ENCODE data around the gene COL25A1.
"Not testable (repeated sequence)": the region's sequence is repeated elsewhere in the genome, so short reads cannot be mapped to it uniquely, and the experiment has no call there.

COL25A1 gene

GRCh38 chr4:109163493-109163892 lies 139.0 kb downstream of the COL25A1 start:
- DNase-seq, result no peak

GRCh38 chr4:109162759-109163158 lies 139.7 kb downstream of the COL25A1 start:
- DNase-seq, result no peak

GRCh38 chr4:109160494-109160893 lies 142.0 kb downstream of the COL25A1 start:
- DNase-seq, result no peak

- no peak for DNase-seq
These were observed 144.8 kb downstream of the COL25A1 start for GRCh38 chr4:109157696-109158095.

- DNase-seq, result no peak
These were observed 145.3 kb downstream of the COL25A1 start for GRCh38 chr4:109157205-109157604.

- no peak for DNase-seq
These were observed 146.1 kb downstream of the COL25A1 start for GRCh38 chr4:109156356-109156755.

DNA sequence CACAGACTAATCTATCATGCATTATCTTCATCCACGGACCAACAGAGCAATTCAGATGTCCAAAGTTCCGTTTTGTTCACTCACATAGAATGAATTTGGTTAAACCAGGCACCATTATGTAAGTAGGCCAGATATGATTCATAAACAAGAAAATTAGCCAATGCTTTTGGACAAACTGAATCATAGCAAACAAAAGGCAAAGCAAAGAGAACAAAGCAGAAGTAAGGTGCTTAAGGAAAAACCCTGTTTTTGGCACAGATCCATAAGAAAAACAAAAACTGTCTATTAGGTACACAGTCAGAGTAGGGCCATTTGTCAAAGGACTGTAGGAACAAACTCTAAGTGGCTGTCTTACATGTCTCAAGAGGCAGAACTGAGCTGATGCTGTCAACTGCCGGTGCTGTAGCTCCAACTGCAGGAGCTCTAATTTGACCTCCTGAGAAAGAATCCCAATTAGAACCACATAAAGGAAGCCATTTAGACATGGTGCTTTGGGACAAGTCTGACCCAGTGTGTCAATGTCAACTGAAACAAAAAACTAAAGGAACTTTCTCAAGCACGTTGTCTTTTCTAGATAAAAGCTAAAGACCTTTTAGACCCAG lies 146.7 kb downstream of the COL25A1 start:
- DNase-seq, result no peak

GRCh38 chr4:109155084-109155483 lies 147.4 kb downstream of the COL25A1 start:
- no peak for DNase-seq

- DNase-seq, result no peak
These were observed 148.0 kb downstream of the COL25A1 start for GRCh38 chr4:109154424-109154823.

GRCh38 chr4:109149836-109150235 lies 152.6 kb downstream of the COL25A1 start:
- no peak for DNase-seq

DNA sequence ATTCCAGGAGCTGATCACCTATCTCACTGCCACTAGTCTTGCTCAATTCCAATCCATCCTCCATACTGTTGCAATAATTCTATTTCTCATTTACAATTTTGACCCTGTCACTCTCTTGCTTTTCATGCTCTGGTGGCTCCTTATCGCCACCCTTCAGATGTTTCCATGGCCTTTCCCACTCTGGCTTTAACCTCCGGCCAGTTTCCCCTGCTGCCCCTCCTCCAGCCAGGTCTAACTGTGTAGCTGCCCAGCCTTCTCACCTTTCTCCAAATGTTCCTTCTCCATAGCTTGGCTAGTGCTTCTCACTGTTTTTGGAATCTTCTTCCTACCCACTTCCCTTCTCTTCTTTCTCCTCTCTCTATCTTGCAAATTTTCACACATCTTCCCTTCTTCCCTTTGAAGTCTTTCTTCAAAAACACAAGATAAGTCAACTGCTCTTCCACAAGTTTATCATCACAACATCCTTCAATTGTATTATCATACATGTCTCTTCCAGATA lies 153.8 kb downstream of the COL25A1 start:
- DNase-seq, result no peak

DNA sequence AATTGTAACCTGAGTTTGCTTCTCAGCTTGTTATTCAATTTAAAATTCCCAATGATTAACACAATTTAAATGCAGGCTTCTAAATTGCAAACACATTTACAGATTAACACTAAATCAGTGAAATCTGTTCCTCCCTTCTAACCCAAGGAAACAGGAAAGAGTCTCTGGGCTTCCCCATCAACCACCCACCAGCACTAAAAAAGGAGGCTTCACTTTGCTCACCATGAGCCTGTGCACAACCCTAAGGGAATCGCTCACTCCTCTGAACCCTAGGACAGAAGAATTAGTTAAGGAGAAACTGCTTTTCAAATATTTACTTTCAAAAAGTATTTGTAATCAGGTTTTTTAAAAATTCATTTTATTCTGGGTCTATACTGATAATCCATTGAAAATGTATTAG lies 155.3 kb downstream of the COL25A1 start:
- DNase-seq, result no peak

- DNase-seq, result no peak
These were observed 156.0 kb downstream of the COL25A1 start for GRCh38 chr4:109146499-109146898.

DNA sequence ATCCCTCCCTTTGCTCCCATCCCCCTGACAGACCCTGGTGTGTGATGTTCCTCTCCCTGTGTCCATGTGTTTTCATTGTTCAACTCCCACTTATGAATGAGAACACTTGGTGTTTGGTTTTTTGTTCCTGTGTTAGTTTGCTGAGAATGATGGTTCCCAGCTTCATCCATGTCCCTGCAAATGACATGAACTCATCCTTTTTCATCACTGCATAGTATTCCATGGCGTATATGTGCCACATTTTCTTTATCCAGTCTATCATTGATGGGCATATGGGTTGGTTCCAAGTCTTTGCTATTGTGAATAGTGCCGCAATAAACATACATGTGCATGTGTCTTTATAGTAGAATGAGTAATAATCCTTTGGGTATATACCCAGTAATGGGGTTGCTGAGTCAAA lies 164.3 kb downstream of the COL25A1 start:
- not testable (repeated sequence) for DNase-seq

DNA sequence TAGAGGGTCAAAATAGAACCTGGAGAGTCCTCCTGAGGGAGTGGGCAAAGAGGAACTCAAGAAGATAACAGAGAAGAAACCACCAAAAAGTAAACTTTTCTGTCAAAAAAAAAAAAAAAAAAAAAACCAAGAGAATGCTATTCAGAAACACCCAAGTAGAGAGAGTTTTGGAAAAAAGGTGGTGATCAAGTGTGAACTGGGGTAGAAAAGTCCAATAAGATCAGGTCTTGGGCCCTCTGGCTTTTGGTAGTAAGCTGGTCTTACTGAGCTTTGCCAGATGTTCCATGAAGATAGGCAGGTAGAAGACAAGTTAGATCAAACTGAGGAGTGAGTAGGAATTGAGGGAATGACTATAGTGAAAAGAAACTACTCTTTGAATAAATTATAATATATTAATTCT lies 167.5 kb downstream of the COL25A1 start:
- DNase-seq, result no peak

GRCh38 chr4:109134268-109134667 lies 168.2 kb downstream of the COL25A1 start:
- DNase-seq, result no peak

GRCh38 chr4:109131559-109131958 lies 170.9 kb downstream of the COL25A1 start:
- no peak for DNase-seq

DNA sequence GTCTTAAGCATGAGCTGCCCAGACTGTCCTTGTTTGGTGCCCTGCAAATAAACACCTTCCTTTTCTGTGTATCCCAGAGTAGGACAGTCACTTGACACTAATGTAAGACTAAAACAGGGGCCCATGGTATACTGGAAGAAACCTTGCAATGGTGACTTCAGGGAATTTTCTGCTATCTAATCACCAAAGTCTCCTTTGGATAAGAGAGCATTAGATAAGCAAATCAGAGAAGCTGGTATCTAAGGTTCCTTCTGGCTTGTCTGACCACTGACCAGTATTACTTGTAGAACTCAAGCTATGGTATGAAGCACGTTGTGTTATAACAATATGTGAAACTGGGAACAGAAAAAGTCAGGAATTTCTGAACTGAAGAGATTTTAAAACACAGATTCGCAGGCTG lies 173.9 kb downstream of the COL25A1 start:
- DNase-seq, result no peak

DNA sequence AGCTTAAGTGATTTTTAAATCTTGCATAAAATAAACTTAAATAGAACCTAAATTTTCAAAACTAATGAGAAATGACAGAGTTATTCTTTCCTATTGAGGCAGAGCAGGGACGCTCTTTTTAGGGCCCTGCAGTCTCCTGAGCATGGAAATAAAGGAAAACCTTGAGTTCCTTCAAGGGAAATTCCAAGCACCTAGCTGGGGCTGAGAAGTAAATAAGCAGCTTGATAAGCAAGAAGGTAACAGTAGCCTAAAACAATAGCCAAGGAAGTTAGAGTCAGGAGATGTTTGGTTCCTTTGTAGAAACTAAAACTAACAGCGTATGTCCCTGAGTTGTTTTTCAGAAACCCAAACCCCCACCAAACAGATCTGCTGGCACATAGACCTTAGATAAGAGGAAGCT lies 174.6 kb downstream of the COL25A1 start:
- DNase-seq, result no peak

GRCh38 chr4:109126856-109127255 lies 175.6 kb downstream of the COL25A1 start:
- no peak for DNase-seq

DNA sequence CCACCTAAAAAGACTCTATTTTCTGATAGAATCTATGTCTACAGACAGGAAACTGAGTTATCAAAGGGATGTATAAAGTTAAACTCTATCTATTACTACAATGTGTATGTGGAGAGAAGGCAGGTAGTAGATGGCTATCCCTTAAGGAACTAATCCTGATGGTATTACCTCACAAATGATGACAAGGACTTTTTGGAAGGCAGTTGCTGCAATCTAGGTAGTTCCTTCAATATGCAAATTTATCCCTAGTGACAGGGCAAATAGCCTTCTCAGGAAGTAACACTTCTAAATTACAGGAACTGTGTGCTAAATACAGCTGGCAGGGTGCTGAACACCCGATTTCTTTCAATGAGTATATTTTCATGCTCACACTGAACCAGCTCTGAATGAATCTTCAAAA lies 177.4 kb downstream of the COL25A1 start:
- DNase-seq, result no peak

DNA sequence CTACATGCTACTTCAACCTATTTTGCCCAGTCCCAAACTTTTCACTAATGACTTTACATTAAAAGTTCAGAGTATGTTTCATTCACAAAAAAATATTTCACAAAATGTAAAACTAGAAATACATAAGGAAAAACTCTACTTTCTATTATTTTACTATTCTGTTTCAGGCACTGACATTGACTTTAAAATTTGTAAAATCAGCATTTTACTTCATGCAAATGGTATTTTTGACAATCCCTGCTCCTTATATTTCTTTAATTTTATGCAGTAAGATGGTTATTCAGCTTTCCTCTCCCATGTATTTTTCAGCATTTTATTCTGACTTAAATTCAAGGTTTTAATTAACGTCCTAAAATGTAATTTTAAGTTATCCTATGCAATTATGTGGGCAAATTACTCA lies 178.5 kb downstream of the COL25A1 start:
- no peak for DNase-seq

DNA sequence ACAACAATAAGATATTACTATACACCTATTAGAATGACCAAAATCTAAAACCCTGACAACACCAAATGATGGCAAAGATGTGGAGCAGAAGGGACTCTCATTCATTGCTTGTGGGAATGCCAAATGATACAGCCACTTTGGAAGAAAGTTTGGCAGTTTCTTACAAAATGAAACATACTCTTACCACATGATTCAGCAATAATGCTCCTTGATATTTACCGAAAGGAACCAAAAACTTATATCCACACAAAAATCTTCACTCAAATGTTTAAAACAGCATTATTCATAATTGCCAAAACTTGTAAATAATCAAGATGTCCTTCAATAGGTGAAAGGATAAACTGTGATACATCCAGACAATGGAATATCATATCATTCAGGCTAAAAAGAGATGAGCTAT lies 180.9 kb downstream of the COL25A1 start:
- DNase-seq, result no peak

- no peak for DNase-seq
These were observed 182.6 kb downstream of the COL25A1 start for GRCh38 chr4:109119852-109120251.

DNA sequence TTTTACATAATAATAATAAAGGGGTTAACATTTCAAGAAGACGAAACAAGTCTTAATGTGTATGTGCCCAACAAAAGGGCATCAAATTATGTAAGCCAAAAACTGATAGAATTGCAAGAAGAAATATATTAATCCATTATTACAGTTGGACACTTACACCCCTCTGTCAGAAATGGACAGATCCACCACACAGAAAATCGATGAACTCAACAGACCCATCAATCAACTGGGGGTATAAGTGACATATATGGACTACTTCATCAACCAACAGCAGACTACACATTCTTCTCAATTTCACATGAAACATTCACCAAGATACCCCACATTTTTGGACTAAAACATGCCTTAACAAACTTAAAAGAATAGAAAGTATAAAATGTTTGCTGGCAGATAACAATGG lies 183.8 kb downstream of the COL25A1 start:
- DNase-seq, result no peak

DNA sequence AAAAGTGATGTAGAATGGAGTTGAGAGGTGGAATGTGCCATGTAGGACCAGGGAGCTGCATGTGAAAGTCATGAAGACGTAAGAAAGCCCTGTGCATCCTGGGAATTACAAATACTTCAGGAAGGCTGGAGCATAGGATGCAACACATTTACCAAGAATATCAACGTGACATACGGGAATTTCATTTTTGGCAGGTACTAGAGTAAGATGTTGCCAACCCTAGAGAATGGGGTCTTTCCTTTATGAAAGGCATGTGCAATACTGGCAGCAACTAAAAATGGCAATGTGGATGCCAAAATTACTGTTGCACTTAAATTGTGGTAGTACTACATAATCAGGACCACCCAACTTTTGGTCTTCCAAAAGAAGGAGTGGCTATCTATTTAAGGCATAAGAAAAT lies 188.0 kb downstream of the COL25A1 start:
- DNase-seq, result no peak
